ENCODE measurements around the gene PKIB. TPM values are rescaled to one million over a fixed set of nuclear protein-coding genes. Genes with fewer than 3 reads are reported as not detected.

The PKIB gene
- total and polyA plus RNA-seq, 10 of the 15 experiments (the other 5 are each of a cell fraction or from before 2014, with no cell fraction given): 0.20 to 1.8 (median 0.87) TPM

- no peak overlapping the region for H3K4me3 ChIP-seq
- ATAC-seq (peak; percentile 82), DNase-seq (ENCODE audit: low read depth, low spot score) (peak; percentile 11), FAIRE-seq (no peak)
- no peaks in the 10 kb centered on the region for H3K9me3 ChIP-seq (replicated peaks; ENCODE audit: control insufficient read depth, insufficient read depth, low read length)
- no peaks in the 10 kb centered on the region for H4K20me1 ChIP-seq (ENCODE audit: control insufficient read depth, insufficient read depth)
- H3K4me1 ChIP-seq (ENCODE audit: control insufficient read depth, insufficient read depth, low read length): no peaks in the 10 kb centered on the region
- no peak overlapping the region for H3K27ac ChIP-seq (ENCODE audit: control insufficient read depth, insufficient read depth)
- ChIA-PET RAD21 (ENCODE audit: unreplicated experiment) (interaction anchor here (1.0 to 1.5 kb wide), 2 partner anchors 18 to 47 kb away, joined by 3 read pairs; no protein-coding TSS in a partner anchor), SMC1A (ENCODE audit: uncharacterized antibody, unreplicated experiment) (interaction anchor here (0.7 to 18.7 kb wide), 7 partner anchors 17 to 138 kb away, joined by 3 to 215 read pairs (median 5); no protein-coding TSS in a partner anchor), POLR2A (interaction anchor here (1.6 kb wide), 1 partner anchor 9 kb away, joined by 5 read pairs; no protein-coding TSS in a partner anchor), CTCF (interaction anchor here (1.5 kb wide), 2 partner anchors 129 to 158 kb away, joined by 3 read pairs; no protein-coding TSS in a partner anchor)
- no peaks in the 10 kb centered on the region for H3K36me3 ChIP-seq (ENCODE audit: control insufficient read depth in 2 of 2, insufficient read depth in 2 of 2, low read length in 1 of 2)
- intact Hi-C loops (cut with micrococcal nuclease; ENCODE audit: unreplicated experiment) (loop anchor here (10.0 kb wide), 1 partner anchor 235 kb away; the partner anchor contains the start of gene SERINC1), in situ Hi-C loops (cut with MboI) (no loop called here)
- BruUV-seq (replicated peaks): no TSS peak
- WGBS (ENCODE audit: insufficient coverage, insufficient replicate concordance, low lambda C conversion rate, missing lambda C conversion rate): 10% methylated on average over 4 of the region's 4 CpGs
- H3K27me3 ChIP-seq (replicated peaks in 1 of 2; ENCODE audit: control insufficient read depth in 2 of 2, insufficient read depth in 2 of 2, low read length in 1 of 2): no peaks in the 10 kb centered on the region; a peak in 1 of 4 replicates
- no peak overlapping the region for H3K4me2 ChIP-seq (ENCODE audit: control insufficient read depth, insufficient read depth)
- H2AFZ ChIP-seq (ENCODE audit: control insufficient read depth, low read depth, low read length): no peak overlapping the region
- H3K9ac ChIP-seq (ENCODE audit: control insufficient read depth, insufficient read depth, low read length): no peak overlapping the region
- H3K79me2 ChIP-seq (ENCODE audit: control insufficient read depth, insufficient read depth, low read length): no peaks in the 10 kb centered on the region
- TF ChIP-seq IRF3 (IDR thresholded peaks at IDR 0.05): no peak
- TF ChIP-seq MTA2 (IDR thresholded peaks at IDR 0.05; ENCODE audit: low read depth): peak; percentile 90
- no peak for TF ChIP-seq BHLHE40 (IDR thresholded peaks at IDR 0.05; ENCODE audit: borderline replicate concordance in 1 of 2, low read depth in 2 of 2, low read length in 1 of 2)
- no peak for TF ChIP-seq BCL3 (IDR thresholded peaks at IDR 0.05; ENCODE audit: borderline replicate concordance, insufficient read depth, low read depth, low read length, poor library complexity, severe bottlenecking)
- TF ChIP-seq BACH1 (IDR thresholded peaks at IDR 0.05; ENCODE audit: borderline replicate concordance): peak; percentile 53; the same call in 1 of the 2 replicates
- peak; percentile 64; the same call in 1 of the 2 replicates for TF ChIP-seq RELB (IDR thresholded peaks at IDR 0.05; ENCODE audit: low read depth)
- TF ChIP-seq CBFB (IDR thresholded peaks at IDR 0.05; ENCODE audit: low read depth): peak; percentile 63; the same call in 1 of the 2 replicates
- TF ChIP-seq ZNF207 (IDR thresholded peaks at IDR 0.05; ENCODE audit: borderline replicate concordance): no peak
- TF ChIP-seq E4F1 (IDR thresholded peaks at IDR 0.05; ENCODE audit: borderline replicate concordance, partially characterized antibody): no peak
- peak; percentile 94 for TF ChIP-seq RUNX3 (IDR thresholded peaks at IDR 0.05; ENCODE audit: low read length)
- no peak for TF ChIP-seq E2F8 (IDR thresholded peaks at IDR 0.05; ENCODE audit: low read depth, partially characterized antibody)
- no peak for TF ChIP-seq RAD51 (IDR thresholded peaks at IDR 0.05)
- no peak for TF ChIP-seq SMC3 (IDR thresholded peaks at IDR 0.05; ENCODE audit: borderline replicate concordance, low read length)
Measured at GRCh38 chr6:122709922-122710512, 99.8 kb downstream of the PKIB start.

All from GM12878 (cell line).